ENCODE results near the gene ATP8B3. TPM values are rescaled to one million over a fixed set of nuclear protein-coding genes. Genes with fewer than 3 reads are reported as not detected.

Gene ATP8B3
- total and polyA plus RNA-seq, 10 of the 15 experiments (the other 5 are each of a cell fraction or from before 2014, with no cell fraction given) = 0.13 to 1.7 (median 0.52) TPM

- ChIA-PET RAD21 (ENCODE audit: unreplicated experiment) (no interaction called here), SMC1A (ENCODE audit: uncharacterized antibody, unreplicated experiment) (no interaction called here), POLR2A (interaction anchor here (1.0 kb wide), 1 partner anchor 222 kb away, joined by 3 read pairs; no protein-coding TSS in a partner anchor), CTCF (interaction anchor here (0.8 kb wide), 1 partner anchor 14 kb away, joined by 3 read pairs; no protein-coding TSS in a partner anchor)
- intact Hi-C loops (cut with micrococcal nuclease; ENCODE audit: unreplicated experiment) = no loop called here
- Histone ChIP-seq H3K9ac (ENCODE audit: control insufficient read depth, insufficient read depth, low read length) (peak overlapping the region; percentile 62), H3K9me3 (replicated peaks; ENCODE audit: control insufficient read depth, insufficient read depth, low read length) (no peaks in the 10 kb centered on the region), H3K4me3 (peak overlapping the region; percentile 75), H2AFZ (ENCODE audit: control insufficient read depth, low read depth, low read length) (peak overlapping the region; percentile 88), H3K36me3 (ENCODE audit: control insufficient read depth in 2 of 2, insufficient read depth in 2 of 2, low read length in 1 of 2) (peaks cover 0 to 15% of the 10 kb centered on the region in 2 experiments; a peak in 2 of 4 replicates), H3K4me1 (ENCODE audit: control insufficient read depth, insufficient read depth, low read length) (peaks cover 3% of the 10 kb centered on the region; the same call in 1 of the 2 replicates), H4K20me1 (ENCODE audit: control insufficient read depth, insufficient read depth) (no peaks in the 10 kb centered on the region), H3K27me3 (replicated peaks in 1 of 2; ENCODE audit: control insufficient read depth in 2 of 2, insufficient read depth in 2 of 2, low read length in 1 of 2) (no peaks in the 10 kb centered on the region), H3K4me2 (ENCODE audit: control insufficient read depth, insufficient read depth) (peak overlapping the region; percentile 87), H3K79me2 (ENCODE audit: control insufficient read depth, insufficient read depth, low read length) (no peaks in the 10 kb centered on the region), H3K27ac (ENCODE audit: control insufficient read depth, insufficient read depth) (peak overlapping the region; percentile 46)
- in situ Hi-C loops (cut with MboI) = no loop called here
- under 1% methylated on average over 33 of the region's 47 CpGs for WGBS (ENCODE audit: insufficient coverage, insufficient replicate concordance, low lambda C conversion rate, missing lambda C conversion rate)
- ATAC-seq (peak; percentile 95), DNase-seq (ENCODE audit: low read depth, low spot score) (peak; percentile 82), FAIRE-seq (peak; percentile 95)
- no TSS peak for BruUV-seq (replicated peaks)
- TF ChIP-seq YY1 (IDR thresholded peaks at IDR 0.05; ENCODE audit: low read depth, low read length) (0 out of 2 replicates have a peak, but pooled peaks have one; percentile 38), GATAD2B (conservative IDR thresholded peaks at IDR 0.05; ENCODE audit: low read depth) (0 out of 2 replicates have a peak, but pooled peaks have one; percentile 29), USF1 (IDR thresholded peaks at IDR 0.05; ENCODE audit: borderline replicate concordance, extremely low read length, insufficient read depth, low read depth, low read length) (no peak), IRF3 (IDR thresholded peaks at IDR 0.05) (no peak), SMARCA5 (IDR thresholded peaks at IDR 0.05) (peak; percentile 45; the same call in 1 of the 2 replicates), NBN (IDR thresholded peaks at IDR 0.05) (0 out of 2 replicates have a peak, but pooled peaks have one; percentile 70), SIN3A (IDR thresholded peaks at IDR 0.05; ENCODE audit: low read depth, low read length) (no peak), POLR2AphosphoS2 (IDR thresholded peaks at IDR 0.05; ENCODE audit: low read depth, low read length) (peak; percentile 26; the same call in 1 of the 2 replicates), POLR2AphosphoS5 (IDR thresholded peaks at IDR 0.05; ENCODE audit: low read length) (0 out of 2 replicates have a peak, but pooled peaks have one; percentile 48), IKZF1 (conservative IDR thresholded peaks at IDR 0.05) (0 out of 2 replicates have a peak, but pooled peaks have one; percentile 9), SMC3 (IDR thresholded peaks at IDR 0.05; ENCODE audit: borderline replicate concordance, low read length) (peak; percentile 44; the same call in 1 of the 2 replicates), SRF (IDR thresholded peaks at IDR 0.05; ENCODE audit: low read depth in 2 of 2, low read length in 2 of 2) (0 out of 4 replicates have a peak, but pooled peaks of 1 of the 2 experiments have one; percentile 15)
- TF ChIP-seq, protein P1, sequence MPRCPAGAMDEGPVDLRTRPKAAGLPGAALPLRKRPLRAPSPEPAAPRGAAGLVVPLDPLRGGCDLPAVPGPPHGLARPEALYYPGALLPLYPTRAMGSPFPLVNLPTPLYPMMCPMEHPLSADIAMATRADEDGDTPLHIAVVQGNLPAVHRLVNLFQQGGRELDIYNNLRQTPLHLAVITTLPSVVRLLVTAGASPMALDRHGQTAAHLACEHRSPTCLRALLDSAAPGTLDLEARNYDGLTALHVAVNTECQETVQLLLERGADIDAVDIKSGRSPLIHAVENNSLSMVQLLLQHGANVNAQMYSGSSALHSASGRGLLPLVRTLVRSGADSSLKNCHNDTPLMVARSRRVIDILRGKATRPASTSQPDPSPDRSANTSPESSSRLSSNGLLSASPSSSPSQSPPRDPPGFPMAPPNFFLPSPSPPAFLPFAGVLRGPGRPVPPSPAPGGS (IDR thresholded peaks at IDR 0.05; ENCODE audit: borderline replicate concordance, insufficient read depth, low read depth, low read length, poor library complexity, severe bottlenecking) = peak; percentile 47
- TF ChIP-seq, protein P2, sequence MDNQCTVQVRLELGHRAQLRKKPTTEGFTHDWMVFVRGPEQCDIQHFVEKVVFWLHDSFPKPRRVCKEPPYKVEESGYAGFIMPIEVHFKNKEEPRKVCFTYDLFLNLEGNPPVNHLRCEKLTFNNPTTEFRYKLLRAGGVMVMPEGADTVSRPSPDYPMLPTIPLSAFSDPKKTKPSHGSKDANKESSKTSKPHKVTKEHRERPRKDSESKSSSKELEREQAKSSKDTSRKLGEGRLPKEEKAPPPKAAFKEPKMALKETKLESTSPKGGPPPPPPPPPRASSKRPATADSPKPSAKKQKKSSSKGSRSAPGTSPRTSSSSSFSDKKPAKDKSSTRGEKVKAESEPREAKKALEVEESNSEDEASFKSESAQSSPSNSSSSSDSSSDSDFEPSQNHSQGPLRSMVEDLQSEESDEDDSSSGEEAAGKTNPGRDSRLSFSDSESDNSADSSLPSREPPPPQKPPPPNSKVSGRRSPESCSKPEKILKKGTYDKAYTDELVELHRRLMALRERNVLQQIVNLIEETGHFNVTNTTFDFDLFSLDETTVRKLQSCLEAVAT (IDR thresholded peaks at IDR 0.05) = peak; percentile 11; the same call in 1 of the 2 replicates
- TF ChIP-seq, protein P3, sequence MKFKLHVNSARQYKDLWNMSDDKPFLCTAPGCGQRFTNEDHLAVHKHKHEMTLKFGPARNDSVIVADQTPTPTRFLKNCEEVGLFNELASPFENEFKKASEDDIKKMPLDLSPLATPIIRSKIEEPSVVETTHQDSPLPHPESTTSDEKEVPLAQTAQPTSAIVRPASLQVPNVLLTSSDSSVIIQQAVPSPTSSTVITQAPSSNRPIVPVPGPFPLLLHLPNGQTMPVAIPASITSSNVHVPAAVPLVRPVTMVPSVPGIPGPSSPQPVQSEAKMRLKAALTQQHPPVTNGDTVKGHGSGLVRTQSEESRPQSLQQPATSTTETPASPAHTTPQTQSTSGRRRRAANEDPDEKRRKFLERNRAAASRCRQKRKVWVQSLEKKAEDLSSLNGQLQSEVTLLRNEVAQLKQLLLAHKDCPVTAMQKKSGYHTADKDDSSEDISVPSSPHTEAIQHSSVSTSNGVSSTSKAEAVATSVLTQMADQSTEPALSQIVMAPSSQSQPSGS (IDR thresholded peaks at IDR 0.05; ENCODE audit: low read length) = no peak
Observed at GRCh38 chr19:1812426-1813191, 533 bp upstream of the ATP8B3 start.

Data from GM12878 (cell line).